GM19397 (cell line): ENCODE measurements around the gene XYLT1.
"Not testable (repeated sequence)": the region's sequence is repeated elsewhere in the genome, so short reads cannot be mapped to it uniquely, and the experiment has no call there.

Experiments
- ATAC-seq: cut with Tn5 transposase; IDR thresholded peaks from one replicate; pipeline ENCODE4 v1.9.1; 2021; ENCODE audit warnings: mild to moderate bottlenecking, moderate library complexity; ENCODE audit not compliant: unreplicated experiment

The XYLT1 gene

DNA sequence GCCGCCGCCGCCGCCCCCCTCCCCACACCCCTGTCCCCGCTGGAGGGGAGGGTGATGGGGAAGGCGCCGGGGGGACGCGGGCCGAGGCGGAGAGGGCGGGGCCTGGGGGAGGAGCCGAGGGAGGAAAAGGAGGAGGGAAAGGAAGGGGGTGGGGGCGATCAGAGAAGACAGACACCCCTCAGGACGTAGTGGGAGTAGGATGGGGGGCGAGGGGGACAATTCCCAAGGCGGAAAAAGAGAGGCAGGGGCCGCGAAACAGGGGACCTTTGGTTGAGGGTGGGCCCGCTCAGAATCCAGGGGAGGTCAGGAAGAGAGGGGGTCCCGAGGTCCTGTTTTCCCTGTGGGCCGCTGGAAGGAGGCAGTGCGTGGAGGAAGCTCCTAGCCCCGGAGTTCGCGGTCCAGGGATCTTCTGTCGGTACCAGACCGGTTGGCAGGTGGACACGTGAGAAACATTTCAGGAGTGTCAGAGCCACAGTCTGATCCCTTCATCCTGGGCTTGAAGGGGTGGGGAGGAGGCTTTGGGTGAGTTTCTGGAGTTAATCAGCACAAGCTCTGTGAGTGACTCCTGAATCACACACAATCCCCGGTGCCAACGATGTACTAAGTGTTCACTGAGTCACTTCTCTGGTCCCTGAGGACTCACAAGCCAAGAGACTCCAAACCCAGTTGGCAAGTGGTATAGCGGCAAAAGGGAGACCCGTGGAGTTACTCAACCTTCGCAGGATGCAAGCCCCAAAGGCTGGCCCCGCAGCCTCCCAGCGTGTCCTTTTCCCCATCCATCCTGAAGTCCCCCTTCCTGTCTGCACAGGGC lies at the start of gene XYLT1:
TSS of gene XYLT1 (minus strand) at position 53 of the 811 bp plus-strand sequence. CDS start 164 bp downstream, outside the sequence.
- ATAC-seq: no peak

GRCh38 chr16:17520111-17520510 lies 49.4 kb upstream of the XYLT1 start:
- no peak for ATAC-seq

GRCh38 chr16:17519101-17519955 lies 48.6 kb upstream of the XYLT1 start:
- no peak for ATAC-seq

DNA sequence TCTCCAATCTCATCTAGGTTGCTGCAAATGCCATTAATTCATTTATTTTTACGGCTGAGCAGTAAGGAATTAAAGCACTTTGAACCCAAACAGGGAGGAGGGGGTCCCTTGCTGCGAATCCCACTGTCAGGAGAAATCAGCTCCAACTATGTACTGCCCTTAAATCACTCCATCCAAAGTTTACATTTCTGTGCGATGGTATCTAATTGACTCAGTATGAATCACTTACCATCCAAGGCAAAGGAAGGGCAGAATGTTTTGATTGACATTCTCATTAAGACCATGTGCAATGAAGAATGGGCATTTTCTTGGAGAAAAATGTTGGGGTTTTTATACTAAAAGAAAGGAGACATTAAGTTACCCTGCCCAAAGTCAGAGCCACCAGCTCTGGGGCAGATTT lies 47.7 kb upstream of the XYLT1 start:
- ATAC-seq: no peak

GRCh38 chr16:17515421-17516210 lies 44.9 kb upstream of the XYLT1 start:
- no peak for ATAC-seq

GRCh38 chr16:17512636-17513220 lies 42.0 kb upstream of the XYLT1 start:
- no peak for ATAC-seq

DNA sequence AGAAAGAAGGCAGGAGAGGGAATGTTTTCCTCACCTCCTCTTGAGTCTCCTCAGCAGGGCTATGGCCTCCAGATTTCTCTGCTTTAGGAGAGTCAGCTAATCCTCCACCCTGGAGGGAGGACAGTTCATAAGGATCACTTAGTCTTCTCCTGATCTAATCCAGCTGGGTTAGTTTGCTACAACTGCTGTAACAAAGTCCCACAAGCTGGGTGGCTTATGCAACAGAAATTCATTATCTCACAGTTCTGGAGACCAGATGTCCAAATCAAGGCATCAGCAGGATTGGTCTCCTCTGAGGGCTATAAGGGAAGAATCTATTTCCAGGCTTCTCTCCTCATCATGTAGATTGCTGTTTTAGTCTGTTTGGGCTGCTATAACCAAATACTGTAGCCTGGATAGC lies 40.6 kb upstream of the XYLT1 start:
- ATAC-seq: no peak

GRCh38 chr16:17510567-17510966 lies 39.8 kb upstream of the XYLT1 start:
- ATAC-seq: no peak

- no peak for ATAC-seq
These were observed 38.4 kb upstream of the XYLT1 start for GRCh38 chr16:17509194-17509593.

DNA sequence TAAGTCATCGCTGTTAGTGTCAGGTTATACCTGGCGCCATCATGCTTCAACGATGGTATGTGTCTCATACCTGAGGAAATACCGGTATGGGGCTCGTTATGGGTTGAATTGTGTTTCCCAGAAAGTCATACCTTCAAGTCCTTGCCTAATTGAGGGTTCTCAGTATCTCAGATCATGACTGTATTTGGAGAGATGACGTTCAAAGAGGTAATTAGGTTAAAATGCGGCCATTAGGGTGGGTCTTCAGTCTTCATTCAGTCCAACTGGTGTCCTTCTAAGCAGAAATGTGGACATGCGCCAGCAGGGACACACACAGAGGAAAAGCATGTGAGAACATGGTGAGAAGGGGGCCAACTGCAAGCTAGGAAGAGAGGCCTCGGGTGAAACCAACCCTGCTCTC lies 37.5 kb upstream of the XYLT1 start:
- ATAC-seq: no peak

GRCh38 chr16:17507516-17507915 lies 36.8 kb upstream of the XYLT1 start:
- ATAC-seq: not testable (repeated sequence)

- not testable (repeated sequence) for ATAC-seq
These were observed 35.1 kb upstream of the XYLT1 start for GRCh38 chr16:17505828-17506227.

DNA sequence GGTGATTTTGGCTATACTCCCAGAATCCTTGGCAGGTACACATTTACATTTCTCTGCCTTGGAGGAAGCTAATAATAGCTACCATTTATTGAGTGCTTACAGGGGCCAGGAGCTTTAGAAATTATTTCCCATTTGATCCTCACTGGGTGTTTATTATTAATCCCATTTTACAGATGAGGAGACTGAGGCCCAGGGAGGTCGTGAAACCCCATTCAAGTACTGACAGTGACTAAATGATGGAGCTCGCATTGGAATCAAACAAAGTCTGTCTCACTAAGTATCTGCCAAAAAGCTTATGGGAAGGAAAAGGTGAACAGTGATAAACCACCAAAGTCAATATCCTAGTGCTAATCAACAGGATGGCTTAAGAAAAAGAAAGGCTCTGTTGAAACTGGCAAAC lies 33.3 kb upstream of the XYLT1 start:
- ATAC-seq: no peak

DNA sequence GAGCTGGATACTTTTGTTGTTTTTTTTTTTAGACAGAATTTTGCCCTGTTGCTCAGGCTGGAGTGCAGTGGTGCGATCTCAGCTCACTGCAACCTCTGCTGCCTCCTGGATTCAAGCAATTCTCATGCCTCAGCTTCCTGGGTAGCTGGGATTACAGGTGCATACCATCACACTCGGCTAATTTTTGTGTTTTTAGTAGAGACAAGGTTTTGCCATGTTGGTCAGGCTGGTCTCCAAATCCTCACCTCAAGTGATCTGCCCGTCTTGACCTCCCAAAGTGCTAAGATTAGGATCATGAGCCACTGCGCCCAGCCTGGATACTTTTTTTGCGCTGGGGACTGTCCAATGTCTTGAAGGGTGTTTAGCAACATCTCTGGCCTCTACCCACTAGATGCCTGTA lies 32.6 kb upstream of the XYLT1 start:
- no peak for ATAC-seq

- no peak for ATAC-seq
These were observed 30.6 kb upstream of the XYLT1 start for GRCh38 chr16:17501321-17501720.

DNA sequence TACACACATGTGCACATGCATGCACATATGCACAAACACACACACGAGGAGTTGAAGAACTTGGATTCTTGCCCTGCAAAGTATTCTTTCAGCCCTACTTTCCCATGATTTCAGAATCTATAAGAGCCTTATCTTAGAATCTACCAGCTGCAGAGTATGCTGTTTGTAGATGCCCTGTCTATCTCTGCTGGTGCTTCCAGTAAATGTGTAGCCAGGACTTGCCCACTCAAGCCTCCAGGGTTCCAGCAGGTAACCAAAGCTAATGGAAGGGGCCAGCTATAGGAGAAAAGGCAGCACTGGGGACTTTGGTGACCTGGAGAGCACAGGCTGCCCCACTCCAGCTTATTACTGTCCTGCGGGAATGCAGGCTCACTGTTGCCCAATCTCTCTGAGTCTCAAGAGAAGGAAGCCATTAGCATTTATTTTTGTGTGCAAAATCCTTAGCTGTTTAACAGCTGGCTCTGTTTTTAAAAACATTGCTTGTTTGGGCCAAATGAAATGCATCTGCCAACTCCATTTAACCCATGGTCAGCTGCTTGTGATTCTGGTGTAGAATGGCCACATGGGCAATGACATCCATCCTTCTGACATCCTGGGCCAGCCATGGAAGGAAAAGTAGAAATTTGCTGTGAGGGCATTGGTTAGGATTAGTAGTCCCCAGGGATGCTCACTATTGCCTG lies 28.6 kb upstream of the XYLT1 start:
- no peak for ATAC-seq

- ATAC-seq: no peak
These were observed 26.9 kb upstream of the XYLT1 start for GRCh38 chr16:17497648-17498047.

GRCh38 chr16:17496891-17497290 lies 26.1 kb upstream of the XYLT1 start:
- no peak for ATAC-seq

DNA sequence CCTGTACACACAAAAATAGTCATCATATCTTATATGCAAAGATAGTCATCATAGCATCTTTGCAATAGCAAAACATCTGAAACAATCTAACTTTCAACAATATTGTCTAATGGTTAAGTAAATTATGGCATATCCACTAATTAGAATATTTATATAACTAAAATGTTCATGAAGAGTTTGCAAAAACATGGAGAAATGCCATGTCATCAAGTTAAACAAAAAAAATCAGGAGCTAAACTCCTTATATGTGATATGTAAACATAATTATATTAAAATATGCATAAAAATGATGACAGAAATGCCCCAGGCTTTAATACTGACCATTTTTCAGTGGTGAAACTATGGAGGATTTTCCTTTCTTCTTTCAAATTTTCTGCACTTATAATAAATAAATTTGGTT lies 22.3 kb upstream of the XYLT1 start:
- ATAC-seq: no peak

DNA sequence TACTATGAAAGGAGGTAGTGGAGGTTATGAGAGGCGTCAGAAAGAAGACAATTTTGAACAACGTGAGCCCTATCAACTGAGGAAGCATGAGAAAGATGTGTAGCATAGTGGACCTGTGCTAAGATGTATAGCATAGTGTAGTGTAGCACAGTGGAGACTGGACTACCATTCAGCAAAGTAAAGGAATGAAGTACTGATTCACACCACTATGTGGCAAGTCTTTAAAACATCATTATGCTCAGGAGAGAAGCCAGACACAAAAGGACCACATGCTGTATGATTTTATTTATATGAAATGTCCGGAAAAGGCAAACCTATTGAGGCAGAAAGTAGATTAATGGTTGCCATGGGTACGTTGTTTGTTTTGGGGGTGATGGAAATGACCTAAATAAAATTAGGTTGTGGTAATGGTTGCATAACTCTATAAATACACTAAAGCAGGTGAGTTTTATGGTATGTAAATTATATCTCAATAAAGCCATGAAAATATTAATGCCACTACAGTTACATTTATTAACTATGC lies 20.4 kb upstream of the XYLT1 start:
- no peak for ATAC-seq
